ENCODE data around the gene HOTAIR. TPM values are rescaled to one million over a fixed set of nuclear protein-coding genes. Genes with fewer than 3 reads are reported as not detected.

HOTAIR gene
- total and polyA plus RNA-seq, 8 donors, result not detected

GRCh38 chr12:54000116-54001114, 25.7 kb upstream of the HOTAIR start, which contains the start of gene HOXC9:
Gene HOXC9, plus strand, starts transcription at chr12:54000161. Its CDS starts 28 bp downstream, at chr12:54000189.
- DNase-seq, result no peak
- no peaks in the 10 kb centered on the region for H3K9me3 ChIP-seq
- H3K36me3 ChIP-seq, result no peaks in the 10 kb centered on the region
- WGBS, 5 donors, result 2 to 13% (median 5%) methylated on average over 73 to 87 of the region's 87 CpGs
- H3K4me3 ChIP-seq, result peak within 1 kb of the TSS; percentile 9 to 39 (median 22)
- H3K4me1 ChIP-seq, result peaks cover 19 to 41% (median 37%) of the 10 kb centered on the region in 4 donors
- peaks cover 65 to 100% (median 100%) of the 10 kb centered on the region in 3 donors for H3K27me3 ChIP-seq
- intact Hi-C loops (cut with DNase I; ENCODE audit: low total_unique reads), result no loop called here
- no peak within 1 kb of the TSS for H3K27ac ChIP-seq
- no peak for TF ChIP-seq POLR2A (IDR thresholded peaks at IDR 0.05)
- TF ChIP-seq POLR2AphosphoS5 (IDR thresholded peaks at IDR 0.05), result no peak
- TF ChIP-seq EP300 (IDR thresholded peaks at IDR 0.05), result no peak
- no peak for TF ChIP-seq CTCF (IDR thresholded peaks at IDR 0.05)

GRCh38 chr12:53999559-54000115, 24.9 kb upstream of the HOTAIR start:
- Histone ChIP-seq H3K27ac (no peak overlapping the region), H3K36me3 (no peaks in the 10 kb centered on the region), H3K4me3 (peak overlapping the region; percentile 9 to 39 (median 22)), H3K9me3 (no peaks in the 10 kb centered on the region), H3K4me1 (peaks cover 26 to 47% (median 44%) of the 10 kb centered on the region in 4 donors), H3K27me3 (peaks cover 65 to 100% (median 100%) of the 10 kb centered on the region in 3 donors)
- TF ChIP-seq CTCF (IDR thresholded peaks at IDR 0.05) (no peak), POLR2AphosphoS5 (IDR thresholded peaks at IDR 0.05) (no peak), EP300 (IDR thresholded peaks at IDR 0.05) (no peak), POLR2A (IDR thresholded peaks at IDR 0.05) (no peak)
- 3 to 7% (median 6%) methylated on average over 16 to 35 of the region's 35 CpGs for WGBS, 5 donors
- DNase-seq, result no peak
- intact Hi-C loops (cut with DNase I; ENCODE audit: low total_unique reads), result no loop called here

- H3K9me3 ChIP-seq, result no peaks in the 10 kb centered on the region
- intact Hi-C loops (cut with DNase I; ENCODE audit: low total_unique reads), result no loop called here
- DNase-seq, result no peak
- WGBS, 5 donors, result 10 to 16% (median 12%) methylated on average over 13 of the region's 13 CpGs
- no peak overlapping the region for H3K4me3 ChIP-seq
- peaks cover 69 to 100% (median 100%) of the 10 kb centered on the region in 3 donors for H3K27me3 ChIP-seq
- no peaks in the 10 kb centered on the region for H3K36me3 ChIP-seq
- TF ChIP-seq POLR2AphosphoS5 (IDR thresholded peaks at IDR 0.05) (no peak), EP300 (IDR thresholded peaks at IDR 0.05) (no peak), CTCF (IDR thresholded peaks at IDR 0.05) (no peak), POLR2A (IDR thresholded peaks at IDR 0.05) (no peak)
- H3K27ac ChIP-seq, result no peak overlapping the region
- H3K4me1 ChIP-seq, result peaks cover 33 to 54% (median 52%) of the 10 kb centered on the region in 4 donors
These were observed 24.1 kb upstream of the HOTAIR start for GRCh38 chr12:53998900-53999236.

- WGBS, 5 donors, result 6 to 13% (median 8%) methylated on average over 11 of the region's 11 CpGs
These were observed 23.6 kb upstream of the HOTAIR start for GRCh38 chr12:53998110-53998899.

More at GRCh38 chr12:53998110-53998899, 23.6 kb upstream of the HOTAIR start:
- TF ChIP-seq POLR2AphosphoS5 (IDR thresholded peaks at IDR 0.05) (no peak), CTCF (IDR thresholded peaks at IDR 0.05) (no peak), EP300 (IDR thresholded peaks at IDR 0.05) (no peak), POLR2A (IDR thresholded peaks at IDR 0.05) (no peak)
- H3K4me3 ChIP-seq, result no peak overlapping the region
- H3K36me3 ChIP-seq, result no peaks in the 10 kb centered on the region
- no peaks in the 10 kb centered on the region for H3K9me3 ChIP-seq
- peaks cover 69 to 100% (median 100%) of the 10 kb centered on the region in 3 donors for H3K27me3 ChIP-seq
- DNase-seq, result no peak
- H3K27ac ChIP-seq, result no peak overlapping the region
- H3K4me1 ChIP-seq, result peaks cover 33 to 58% (median 52%) of the 10 kb centered on the region in 4 donors
- intact Hi-C loops (cut with DNase I; ENCODE audit: low total_unique reads), result no loop called here

Data from stomach (tissue), 9 donors.